GM21619 (cell line): Measurements from ENCODE around the gene ZYG11B.
"Not testable (repeated sequence)": the region's sequence is repeated elsewhere in the genome, so short reads cannot be mapped to it uniquely, and the experiment has no call there.

Source experiments
- ATAC-seq: cut with Tn5 transposase; IDR thresholded peaks from one replicate; pipeline ENCODE4 v1.9.1; 2021; ENCODE audit not compliant: unreplicated experiment

ZYG11B gene

DNA sequence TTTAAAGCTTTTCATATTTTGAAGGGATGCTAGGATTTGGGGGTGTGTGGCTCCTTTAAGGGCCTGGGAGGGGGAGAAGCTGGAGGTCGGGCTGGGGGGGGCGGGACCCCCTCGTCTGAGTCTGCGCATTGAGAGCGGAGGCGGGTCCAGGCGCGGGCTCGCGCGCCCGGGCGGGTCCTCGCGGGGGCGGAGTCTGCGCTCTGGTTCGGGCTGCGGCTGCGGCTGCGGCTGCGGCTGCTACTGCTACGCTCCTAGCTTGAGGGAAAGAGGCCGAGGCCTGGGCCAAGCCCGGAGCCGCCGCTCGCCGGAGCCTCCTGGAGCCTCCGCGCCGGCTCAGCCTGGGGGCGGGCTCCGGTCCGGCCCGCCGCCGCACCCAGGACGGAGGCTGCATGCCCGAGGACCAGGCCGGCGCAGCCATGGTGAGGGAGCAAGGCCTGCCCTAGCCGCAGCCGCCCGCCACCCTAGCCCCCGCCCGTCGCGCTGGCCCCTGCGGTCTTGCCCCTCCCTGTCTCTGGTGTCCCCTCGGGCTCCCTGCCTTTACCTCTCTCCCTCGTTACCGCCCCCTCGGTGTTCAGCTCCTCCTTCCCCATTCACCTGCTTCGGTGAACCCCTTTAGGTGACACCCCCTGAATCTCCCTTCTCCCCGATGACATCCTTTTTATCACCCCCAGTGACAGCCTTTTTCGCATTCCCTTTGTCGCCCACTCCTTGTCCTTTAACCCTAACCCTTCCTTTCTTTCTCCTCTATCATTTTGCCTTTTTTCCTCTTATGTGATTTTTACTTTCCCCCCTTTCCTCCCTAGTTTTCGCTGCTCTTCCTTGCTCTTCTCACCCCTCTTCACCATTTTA, at the start of gene ZYG11B:
TSS of gene ZYG11B (plus strand) at position 189 of the 849 bp plus-strand sequence. CDS start at position 390, 201 bp downstream.
- ATAC-seq, result peak; percentile 95

GRCh38 chr1:52677076-52677806, 49.0 kb upstream of the ZYG11B start:
- no peak for ATAC-seq

GRCh38 chr1:52679048-52679447, 47.2 kb upstream of the ZYG11B start:
- ATAC-seq, result no peak

DNA sequence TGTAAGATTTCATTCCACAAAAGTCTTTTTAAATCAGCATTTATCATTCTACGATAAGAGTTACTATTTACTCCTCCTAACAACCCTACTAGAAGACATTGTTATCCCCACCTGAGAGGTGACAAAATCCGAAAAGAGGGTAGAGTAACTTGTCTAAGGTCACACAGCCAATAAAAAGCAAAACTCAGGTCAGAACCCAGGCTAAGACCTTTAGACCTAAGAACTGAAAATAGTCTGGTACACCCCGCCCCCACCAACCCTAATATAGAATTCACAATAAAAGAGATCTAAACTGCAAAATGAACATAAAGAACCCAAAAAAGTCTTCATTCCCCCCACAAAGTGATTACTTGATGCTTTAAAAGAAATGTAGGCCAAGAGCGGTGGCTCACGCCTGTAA, 46.8 kb upstream of the ZYG11B start:
- ATAC-seq, result no peak

GRCh38 chr1:52680353-52680752, 45.9 kb upstream of the ZYG11B start:
- no peak for ATAC-seq

DNA sequence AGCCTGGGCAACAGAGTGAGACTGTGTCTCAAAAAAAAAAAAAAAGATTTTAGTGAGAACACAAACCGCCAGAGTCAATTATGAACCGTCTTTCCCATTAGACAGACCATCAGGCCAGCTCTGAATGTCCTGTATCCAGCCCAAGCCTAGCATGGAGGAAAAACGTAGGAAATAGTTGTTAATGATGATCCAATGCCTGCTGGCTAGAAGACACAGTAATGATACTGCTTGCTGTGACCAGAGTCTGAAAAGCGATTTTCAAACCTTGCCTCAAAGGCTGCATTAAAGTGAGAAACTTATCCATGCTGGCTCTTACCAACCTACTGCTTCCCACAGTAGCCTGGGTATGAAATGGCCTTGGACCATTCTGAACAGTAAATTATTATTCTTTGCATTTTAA, 45.1 kb upstream of the ZYG11B start:
- ATAC-seq, result no peak

DNA sequence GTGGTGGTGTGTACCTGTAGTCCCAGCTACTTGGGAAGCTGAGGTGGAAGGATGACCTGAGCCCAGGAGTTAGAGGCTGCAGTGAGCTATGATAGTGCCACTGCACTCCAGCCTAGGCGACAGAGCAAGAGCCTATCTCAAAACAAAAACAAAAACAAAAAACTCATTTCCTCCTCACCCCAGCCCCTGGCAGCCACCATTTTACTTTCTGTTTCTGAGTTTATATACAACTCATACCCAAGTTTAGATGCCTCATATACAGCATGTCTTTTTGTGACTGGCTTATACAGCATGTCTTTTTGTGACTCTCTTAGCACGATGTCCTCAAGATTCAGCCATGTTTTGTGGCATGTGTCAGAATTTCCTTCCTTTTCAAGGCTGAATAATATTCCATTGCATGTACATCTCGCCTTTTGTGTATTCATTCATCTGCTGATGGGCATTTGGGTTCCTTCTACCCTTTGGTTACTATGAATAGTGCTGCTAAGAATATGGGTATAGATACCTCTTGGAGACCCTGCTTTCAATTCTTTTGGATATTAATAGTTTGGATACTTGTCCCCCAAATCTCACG, 42.8 kb upstream of the ZYG11B start:
- ATAC-seq, result no peak

GRCh38 chr1:52684545-52684944, 41.7 kb upstream of the ZYG11B start:
- ATAC-seq, result no peak

- ATAC-seq, result peak; percentile 81
Measured at GRCh38 chr1:52686261-52686751, 39.9 kb upstream of the ZYG11B start.

DNA sequence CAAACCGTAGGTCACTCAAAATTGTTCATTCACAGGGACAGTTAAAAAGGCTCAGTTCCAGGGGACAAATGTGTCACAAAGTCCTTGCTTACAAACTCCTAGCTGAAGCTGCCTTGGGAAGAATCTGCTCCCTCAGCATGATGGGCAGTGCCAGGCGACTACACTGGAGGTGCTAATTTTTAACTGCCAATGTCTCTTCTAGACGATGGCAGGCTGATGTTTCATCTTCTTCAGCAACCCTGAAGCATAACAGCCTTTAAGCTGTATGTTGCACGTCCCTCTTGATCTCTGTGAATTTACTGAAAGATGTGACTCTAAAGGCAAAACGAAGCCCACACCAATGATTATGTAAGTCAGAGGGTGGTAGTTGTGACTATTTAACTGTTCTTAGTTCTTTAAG, 39.4 kb upstream of the ZYG11B start:
- ATAC-seq, result no peak

DNA sequence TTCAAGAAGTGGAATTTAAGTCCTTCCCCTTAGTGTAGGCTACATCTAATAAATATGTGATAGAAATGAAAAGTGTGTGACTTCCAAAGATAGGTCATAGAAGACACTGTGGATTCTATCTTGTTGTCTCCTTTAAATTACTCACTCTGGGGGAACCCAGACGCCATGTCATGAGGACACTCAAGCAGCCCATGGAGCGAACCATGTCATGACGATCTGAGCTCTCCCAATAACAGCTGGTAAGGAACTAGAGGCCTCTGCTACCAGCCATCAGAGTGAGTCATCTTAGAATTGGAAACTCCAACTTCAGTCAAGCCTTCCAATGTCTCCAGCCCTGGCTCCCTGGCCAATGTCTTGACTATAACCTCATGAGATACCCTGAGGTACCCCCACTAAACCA, 34.4 kb upstream of the ZYG11B start:
- no peak for ATAC-seq

- ATAC-seq, result no peak
Measured at GRCh38 chr1:52692697-52693096, 33.6 kb upstream of the ZYG11B start.

DNA sequence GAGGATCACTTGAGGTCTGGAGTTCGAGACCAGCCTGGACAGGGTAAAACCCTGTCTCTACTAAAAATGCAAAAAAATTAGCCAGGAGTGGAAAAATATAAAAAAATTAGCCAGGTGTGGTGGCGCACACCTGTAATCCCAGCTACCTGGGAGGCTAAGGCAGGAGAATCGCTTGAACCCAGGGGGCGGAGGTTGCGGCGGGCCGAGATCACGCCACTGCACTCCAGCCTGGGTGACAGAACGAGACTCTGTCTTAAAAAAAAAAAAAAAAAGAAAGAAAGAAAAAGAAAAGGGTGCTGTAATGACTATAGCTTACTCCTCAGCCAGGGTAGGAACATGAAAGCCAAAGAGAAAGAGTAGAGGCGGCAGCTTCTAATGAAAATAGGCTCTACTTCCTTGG, 32.9 kb upstream of the ZYG11B start:
- ATAC-seq, result not testable (repeated sequence)

GRCh38 chr1:52693843-52694242, 32.4 kb upstream of the ZYG11B start:
- no peak for ATAC-seq

GRCh38 chr1:52695627-52696026, 30.6 kb upstream of the ZYG11B start:
- ATAC-seq, result no peak

DNA sequence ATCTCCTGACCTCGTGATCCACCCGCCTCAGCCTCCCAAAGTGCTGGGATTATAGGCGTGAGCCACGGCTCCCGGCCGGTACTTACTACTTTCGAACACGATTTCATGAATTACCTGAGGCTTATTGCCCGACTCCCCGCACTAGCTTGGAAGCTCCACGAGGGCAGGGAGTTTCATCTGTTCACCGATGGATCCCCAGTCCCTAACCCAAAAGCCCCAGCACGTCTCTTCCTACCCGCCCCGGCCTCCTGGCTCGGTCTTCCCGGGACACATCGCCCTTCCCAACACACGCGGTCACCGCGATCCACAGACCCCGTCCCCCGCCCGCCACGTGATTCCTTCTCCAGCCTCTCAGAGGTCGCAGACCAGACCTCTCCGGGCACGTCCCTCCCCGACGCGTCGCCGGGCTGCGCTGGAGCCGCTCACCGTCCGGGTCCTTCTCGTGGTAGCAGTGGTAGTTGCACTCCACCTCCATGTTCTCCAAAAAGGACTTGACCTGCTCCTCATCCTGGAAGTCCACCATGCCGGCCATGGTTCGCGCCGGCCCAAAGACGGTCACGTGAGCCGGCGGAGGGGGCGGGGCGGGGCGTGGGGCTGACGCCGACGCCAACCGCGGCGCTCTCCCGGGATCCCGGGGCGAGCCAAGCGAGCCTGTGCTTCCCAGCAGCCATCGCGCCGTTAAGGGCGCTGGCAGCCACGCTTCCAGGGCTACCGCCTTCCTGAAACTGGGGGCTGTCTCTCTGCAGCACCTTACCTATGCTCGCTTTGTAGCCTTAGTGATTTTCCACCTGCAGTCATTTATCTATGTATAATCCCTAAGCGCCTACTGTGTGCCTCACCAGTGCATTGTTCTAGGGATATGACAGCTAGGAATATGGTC, 28.2 kb upstream of the ZYG11B start, which contains the start of gene COA7:
TSS of gene COA7 (minus strand) at position 553 of the 880 bp plus-strand sequence. CDS start at position 532, 21 bp downstream.
- peak; percentile 40 for ATAC-seq

DNA sequence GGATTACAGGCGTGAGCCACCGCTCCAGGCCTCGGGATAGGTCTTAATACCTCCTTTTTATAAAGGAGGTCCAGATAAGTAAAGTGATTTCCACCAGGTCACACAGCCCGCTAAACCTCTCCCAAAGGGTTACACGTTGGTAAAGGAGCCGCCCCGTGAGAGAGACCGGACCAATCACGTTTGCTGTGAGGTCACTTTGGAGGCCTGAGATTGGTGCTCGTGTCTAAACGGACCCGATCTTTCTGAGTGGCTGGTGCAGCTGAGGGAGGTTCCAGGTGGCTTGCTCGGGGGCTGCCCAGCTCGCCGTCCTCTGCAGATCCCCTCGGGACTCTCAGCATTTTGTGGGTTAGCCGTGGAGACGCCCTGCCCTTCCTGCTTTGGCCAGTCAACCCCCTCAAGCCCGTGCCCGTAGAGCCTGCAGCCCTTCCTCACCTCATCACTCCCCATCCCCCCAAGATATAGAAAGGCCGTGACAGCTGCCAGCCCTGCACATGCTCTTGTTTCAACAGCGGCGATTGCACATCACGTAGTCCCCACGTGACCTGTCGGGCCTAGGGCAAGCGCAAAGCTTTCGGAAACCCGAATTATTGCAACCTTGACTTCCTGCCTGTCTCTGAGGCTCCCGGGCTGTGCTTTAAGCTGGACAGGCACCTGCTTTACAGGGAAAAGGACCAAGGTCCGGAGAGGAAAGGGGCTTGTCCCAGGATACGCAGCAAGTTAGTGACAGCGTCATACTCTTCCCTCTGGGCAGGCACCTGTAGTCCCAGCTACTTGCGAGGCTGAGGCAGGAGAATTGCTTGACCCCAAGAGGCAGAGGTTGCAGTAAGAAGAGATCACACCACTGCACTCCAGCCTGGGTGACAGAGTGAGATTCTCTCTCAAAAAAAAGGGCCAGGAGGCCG, 23.1 kb upstream of the ZYG11B start:
- peak; percentile 88 for ATAC-seq

DNA sequence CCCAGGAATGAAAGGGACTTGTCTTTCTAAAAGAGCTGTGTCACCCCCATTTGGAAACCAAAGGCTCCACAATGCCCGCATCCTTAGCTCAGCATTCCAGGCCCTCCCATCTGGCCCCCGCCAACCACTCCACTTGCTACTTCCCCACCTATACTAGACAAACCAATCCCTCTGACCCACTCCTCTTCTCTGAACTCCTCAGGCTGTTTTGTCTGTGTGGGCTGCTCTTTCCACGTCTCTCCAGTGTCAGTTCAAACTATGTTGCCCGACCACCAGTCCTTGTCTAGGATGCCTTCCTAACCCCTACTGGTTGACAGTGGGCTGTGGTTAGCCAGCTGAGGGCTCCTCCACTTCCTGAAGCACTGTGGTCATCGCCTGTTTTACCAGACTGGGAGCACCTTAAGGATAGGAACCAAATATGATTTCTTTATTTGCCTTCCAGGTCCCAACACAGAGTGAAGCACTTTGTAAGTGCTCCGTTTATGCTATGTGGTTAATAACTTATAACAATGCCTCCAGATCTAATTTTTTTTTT, 20.1 kb upstream of the ZYG11B start:
- no peak for ATAC-seq
